ENCODE results near the gene TMEM203.

DNA sequence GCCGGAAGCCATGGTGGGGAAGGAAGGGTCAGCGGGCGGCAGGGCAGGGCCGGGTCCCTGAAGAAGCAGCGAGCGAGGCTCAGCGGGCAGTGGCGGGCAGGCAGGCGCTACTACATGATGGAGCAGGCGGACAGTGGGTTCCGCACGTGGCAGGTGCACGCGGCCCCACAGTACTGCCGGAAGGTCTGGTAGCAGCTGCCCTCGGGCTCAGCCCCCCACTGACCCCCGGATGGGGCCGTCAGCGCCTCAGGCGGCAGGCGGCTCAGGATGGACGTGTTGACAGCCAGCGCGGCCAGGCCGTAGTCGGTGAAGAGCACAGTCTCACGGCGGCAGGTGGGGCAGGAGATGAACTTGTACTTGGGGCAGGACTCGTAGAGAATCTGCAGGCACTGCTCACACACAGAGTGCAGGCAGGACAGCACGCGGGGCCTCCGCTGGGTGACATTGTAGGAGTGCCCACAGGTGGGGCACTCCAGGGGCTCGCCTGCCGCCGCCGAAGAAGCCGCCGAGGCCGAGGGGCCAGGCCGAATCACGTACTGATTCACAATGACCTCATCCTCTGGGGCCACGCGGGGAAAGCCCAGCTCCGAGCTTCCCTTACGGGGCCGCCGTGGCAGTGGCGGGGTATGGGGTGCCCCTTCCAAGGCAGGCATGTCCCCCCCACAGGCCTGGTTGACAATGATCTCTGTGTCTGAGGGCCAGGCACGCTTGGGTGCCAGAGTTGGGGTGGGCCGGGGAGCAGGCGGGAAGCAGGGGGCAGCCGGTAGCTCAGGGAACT lies 15.1 kb upstream of the TMEM203 start:
- TF ChIP-seq, protein P1, sequence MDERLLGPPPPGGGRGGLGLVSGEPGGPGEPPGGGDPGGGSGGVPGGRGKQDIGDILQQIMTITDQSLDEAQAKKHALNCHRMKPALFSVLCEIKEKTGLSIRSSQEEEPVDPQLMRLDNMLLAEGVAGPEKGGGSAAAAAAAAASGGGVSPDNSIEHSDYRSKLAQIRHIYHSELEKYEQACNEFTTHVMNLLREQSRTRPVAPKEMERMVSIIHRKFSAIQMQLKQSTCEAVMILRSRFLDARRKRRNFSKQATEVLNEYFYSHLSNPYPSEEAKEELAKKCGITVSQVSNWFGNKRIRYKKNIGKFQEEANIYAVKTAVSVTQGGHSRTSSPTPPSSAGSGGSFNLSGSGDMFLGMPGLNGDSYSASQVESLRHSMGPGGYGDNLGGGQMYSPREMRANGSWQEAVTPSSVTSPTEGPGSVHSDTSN (CRISPR knock-in tag; IDR thresholded peaks at IDR 0.05): no peak
- TF ChIP-seq, protein P2, sequence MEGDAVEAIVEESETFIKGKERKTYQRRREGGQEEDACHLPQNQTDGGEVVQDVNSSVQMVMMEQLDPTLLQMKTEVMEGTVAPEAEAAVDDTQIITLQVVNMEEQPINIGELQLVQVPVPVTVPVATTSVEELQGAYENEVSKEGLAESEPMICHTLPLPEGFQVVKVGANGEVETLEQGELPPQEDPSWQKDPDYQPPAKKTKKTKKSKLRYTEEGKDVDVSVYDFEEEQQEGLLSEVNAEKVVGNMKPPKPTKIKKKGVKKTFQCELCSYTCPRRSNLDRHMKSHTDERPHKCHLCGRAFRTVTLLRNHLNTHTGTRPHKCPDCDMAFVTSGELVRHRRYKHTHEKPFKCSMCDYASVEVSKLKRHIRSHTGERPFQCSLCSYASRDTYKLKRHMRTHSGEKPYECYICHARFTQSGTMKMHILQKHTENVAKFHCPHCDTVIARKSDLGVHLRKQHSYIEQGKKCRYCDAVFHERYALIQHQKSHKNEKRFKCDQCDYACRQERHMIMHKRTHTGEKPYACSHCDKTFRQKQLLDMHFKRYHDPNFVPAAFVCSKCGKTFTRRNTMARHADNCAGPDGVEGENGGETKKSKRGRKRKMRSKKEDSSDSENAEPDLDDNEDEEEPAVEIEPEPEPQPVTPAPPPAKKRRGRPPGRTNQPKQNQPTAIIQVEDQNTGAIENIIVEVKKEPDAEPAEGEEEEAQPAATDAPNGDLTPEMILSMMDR (CRISPR knock-in tag; IDR thresholded peaks at IDR 0.05): no peak
- TF ChIP-seq SP2 (CRISPR knock-in tag; IDR thresholded peaks at IDR 0.05) (no peak), FOXM1 (CRISPR knock-in tag; IDR thresholded peaks at IDR 0.05) (no peak), HDAC2 (CRISPR knock-in tag; IDR thresholded peaks at IDR 0.05) (no peak), POLR2A (IDR thresholded peaks at IDR 0.05; ENCODE audit: insufficient read depth in 1 of 2, low read depth in 2 of 2, low read length in 2 of 2) (no peak), IRF2 (CRISPR knock-in tag; IDR thresholded peaks at IDR 0.05) (no peak), TOE1 (CRISPR knock-in tag; IDR thresholded peaks at IDR 0.05) (no peak), MYC (CRISPR knock-in tag; IDR thresholded peaks at IDR 0.05; ENCODE audit: borderline replicate concordance) (no peak), ZNF670 (CRISPR knock-in tag; IDR thresholded peaks at IDR 0.05; ENCODE audit: borderline replicate concordance) (no peak), KAT2B (IDR thresholded peaks at IDR 0.05; ENCODE audit: borderline replicate concordance, low read depth, low read length) (no peak)
- TF ChIP-seq, protein P3, sequence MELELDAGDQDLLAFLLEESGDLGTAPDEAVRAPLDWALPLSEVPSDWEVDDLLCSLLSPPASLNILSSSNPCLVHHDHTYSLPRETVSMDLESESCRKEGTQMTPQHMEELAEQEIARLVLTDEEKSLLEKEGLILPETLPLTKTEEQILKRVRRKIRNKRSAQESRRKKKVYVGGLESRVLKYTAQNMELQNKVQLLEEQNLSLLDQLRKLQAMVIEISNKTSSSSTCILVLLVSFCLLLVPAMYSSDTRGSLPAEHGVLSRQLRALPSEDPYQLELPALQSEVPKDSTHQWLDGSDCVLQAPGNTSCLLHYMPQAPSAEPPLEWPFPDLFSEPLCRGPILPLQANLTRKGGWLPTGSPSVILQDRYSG (CRISPR knock-in tag; IDR thresholded peaks at IDR 0.05): no peak
- TF ChIP-seq, protein P4, sequence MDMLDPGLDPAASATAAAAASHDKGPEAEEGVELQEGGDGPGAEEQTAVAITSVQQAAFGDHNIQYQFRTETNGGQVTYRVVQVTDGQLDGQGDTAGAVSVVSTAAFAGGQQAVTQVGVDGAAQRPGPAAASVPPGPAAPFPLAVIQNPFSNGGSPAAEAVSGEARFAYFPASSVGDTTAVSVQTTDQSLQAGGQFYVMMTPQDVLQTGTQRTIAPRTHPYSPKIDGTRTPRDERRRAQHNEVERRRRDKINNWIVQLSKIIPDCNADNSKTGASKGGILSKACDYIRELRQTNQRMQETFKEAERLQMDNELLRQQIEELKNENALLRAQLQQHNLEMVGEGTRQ (IDR thresholded peaks at IDR 0.05; ENCODE audit: low read depth, low read length): no peak
- TF ChIP-seq, protein P4 (CRISPR knock-in tag; IDR thresholded peaks at IDR 0.05; ENCODE audit: borderline replicate concordance): no peak
